G401.6 (cell line): ENCODE results near the gene CDK19.
"Not testable (repeated sequence)": the region's sequence is repeated elsewhere in the genome, so short reads cannot be mapped to it uniquely, and the experiment has no call there.

Experiments
- FAIRE-seq: peaks from 2 replicates; lab custom pipeline; 2012; peaks lifted over from hg19 to GRCh38; lab: Jason Lieb, UNC

The CDK19 gene

GRCh38 chr6:110813338-110814101 lies 1.7 kb downstream of the CDK19 start:
- no peak for FAIRE-seq

DNA sequence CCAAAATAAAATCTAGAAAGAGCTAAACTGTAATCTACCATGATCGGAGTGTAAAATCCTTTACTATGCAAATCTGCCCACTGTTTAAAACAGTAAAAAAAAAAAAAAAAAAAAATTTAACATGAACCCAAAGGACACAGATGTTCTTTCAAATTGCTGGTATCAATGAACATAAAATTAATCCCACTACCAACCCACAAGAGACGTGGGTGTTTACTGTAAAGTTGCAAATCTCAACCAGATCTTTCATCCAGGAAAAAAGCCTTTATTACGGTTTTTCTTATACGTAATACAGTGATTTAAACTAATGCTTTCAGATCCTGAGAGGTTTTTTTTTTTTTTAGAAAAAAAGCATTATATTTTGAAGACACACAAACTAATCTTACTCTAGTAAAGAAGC lies 2.5 kb downstream of the CDK19 start:
- FAIRE-seq, result no peak

GRCh38 chr6:110810896-110811586 lies 4.2 kb downstream of the CDK19 start:
- no peak for FAIRE-seq

DNA sequence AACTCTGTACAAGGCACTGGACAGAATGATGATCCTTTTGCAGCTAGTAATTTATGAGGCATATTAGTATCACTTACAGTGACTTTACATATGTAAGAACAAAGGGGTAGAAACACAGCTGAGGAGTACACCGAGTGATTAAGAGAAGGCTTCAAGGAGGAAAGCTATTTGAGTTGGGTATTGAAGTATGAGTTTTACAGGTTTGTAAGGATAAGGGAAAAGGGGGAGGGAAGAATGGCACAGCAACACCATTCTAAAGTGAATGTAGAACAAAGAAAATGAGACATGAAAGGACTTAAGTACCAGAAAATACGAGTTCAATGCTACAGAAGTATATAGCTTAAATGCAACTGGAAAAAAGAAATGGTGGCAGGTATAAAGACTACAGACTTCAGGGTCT lies 5.5 kb downstream of the CDK19 start:
- no peak for FAIRE-seq

GRCh38 chr6:110802175-110802574 lies 13.1 kb downstream of the CDK19 start:
- not testable (repeated sequence) for FAIRE-seq

DNA sequence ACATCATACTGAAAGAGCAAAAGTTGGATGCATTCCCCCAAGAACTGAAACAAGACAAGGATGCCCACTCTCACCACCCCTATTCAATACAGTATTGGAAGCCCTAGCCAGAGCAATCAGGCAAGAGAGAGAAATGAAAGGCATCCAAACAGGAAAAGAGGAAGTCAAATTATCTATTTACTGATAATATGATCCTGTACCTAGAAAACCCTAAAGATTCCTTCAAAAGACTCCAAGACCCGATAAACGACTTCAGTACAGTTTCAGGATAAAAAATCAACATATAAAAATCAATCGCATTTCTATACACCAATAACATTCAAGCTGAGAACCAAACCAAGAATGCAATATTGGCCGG lies 14.5 kb downstream of the CDK19 start:
- no peak for FAIRE-seq

DNA sequence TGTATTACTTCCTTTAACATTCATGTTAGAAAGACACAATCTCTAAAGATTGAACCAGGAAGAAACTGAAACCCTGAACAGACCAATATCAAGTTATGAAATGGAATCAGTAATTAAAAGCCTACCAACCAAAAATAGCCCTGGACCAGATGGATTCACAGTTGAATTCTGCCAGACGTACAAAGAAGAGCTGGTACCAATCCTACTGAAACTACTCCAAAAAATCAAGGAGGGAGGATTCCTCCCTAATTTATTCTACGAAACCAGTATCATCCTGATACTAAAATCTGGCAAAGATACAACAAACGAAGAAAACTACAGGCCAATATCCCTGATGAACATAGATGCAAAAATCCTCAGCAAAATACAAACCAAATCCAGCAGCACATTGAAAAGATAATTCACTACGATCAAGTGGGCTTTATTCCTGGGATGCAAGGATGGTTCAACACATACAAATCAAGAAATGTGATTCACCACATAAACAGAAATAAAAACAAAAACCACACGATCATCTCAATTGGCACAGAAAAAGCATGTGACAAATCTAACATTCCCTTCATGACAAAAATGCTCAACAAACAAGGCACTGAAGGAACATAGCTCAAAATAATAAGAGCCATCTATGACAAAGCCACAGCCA lies 15.0 kb downstream of the CDK19 start:
- no peak for FAIRE-seq

DNA sequence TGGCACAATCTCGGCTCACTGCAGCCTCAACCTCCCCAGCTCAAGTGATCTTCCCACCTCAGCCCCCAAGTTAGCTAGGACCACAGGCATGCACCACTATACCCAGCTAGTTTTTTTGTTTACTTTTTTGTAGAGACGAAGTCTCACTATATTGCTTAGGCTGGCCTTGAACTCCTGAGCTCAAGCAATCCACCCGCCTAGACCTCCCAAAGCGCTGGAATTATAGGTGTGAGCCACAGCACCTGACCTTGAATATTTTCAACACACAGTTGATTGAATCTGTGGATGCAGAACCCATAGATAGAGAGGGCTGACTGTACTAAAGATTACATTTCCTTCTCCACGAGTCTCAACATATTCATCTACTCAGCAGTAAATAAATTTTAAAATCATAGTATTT lies 15.6 kb downstream of the CDK19 start:
- no peak for FAIRE-seq

- no peak for FAIRE-seq
Measured at GRCh38 chr6:110799189-110799588, 16.1 kb downstream of the CDK19 start.

- FAIRE-seq, result no peak
Measured at GRCh38 chr6:110795271-110795670, 20.0 kb downstream of the CDK19 start.

- FAIRE-seq, result no peak
Measured at GRCh38 chr6:110786696-110787095, 28.6 kb downstream of the CDK19 start.

DNA sequence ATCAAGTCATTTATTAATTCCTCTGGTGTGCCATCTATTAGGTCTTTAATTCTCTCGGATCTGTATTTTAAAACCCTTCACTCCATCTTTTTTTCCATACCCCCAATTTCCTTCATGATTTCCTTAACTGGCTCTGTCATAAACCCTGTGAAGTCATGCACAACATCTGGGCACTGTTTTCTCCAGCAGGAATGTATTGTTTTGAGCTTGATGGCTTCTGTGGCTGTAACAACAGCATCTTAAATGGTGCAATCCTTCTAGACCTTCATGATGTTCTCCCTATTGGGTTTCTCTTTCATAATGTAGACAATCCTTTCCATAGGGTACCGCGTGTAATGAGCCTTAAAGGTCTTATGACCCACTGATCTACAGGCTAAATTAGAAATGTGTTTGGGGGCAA lies 29.0 kb downstream of the CDK19 start:
- FAIRE-seq, result no peak

GRCh38 chr6:110784610-110784979 lies 30.7 kb downstream of the CDK19 start:
- FAIRE-seq, result no peak

- FAIRE-seq, result no peak
Measured at GRCh38 chr6:110781522-110782214, 33.6 kb downstream of the CDK19 start.

DNA sequence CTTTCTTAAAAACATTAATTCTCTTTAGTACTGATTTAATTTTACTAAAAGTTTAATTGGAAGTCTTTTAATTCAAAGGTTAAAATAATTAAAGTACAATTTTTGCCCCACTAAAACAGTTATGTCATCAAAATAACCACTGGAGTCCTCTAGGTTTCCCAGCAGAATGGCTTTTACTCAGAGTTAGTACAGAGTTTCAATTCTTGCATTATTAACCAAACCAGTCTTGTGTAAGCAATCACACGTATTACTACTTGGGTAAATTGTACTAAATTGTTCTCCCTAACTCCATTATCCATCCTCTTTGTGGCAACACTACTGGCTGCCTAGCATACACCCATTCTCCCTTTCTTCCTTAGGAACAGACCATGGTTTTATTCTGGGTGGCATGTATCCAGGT lies 36.9 kb downstream of the CDK19 start:
- peak; percentile 79 for FAIRE-seq

DNA sequence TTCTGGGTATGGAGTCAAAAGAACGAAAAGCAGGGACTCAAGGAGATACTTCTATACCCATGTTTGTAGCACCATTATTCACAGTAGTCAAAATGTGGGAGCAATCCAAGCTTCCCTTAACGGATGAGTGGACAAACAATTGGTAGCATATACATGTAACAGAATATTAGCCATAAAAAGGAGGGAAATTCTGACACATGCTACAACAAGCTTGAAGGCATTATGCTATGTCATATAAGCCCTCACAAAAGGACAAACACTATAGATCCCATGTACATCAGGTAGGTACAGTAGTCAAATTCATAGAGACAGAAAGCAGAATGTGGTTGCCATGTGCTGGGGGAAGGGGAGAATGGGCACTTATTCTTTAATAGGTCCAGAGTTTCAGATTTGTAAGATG lies 37.6 kb downstream of the CDK19 start:
- no peak for FAIRE-seq

DNA sequence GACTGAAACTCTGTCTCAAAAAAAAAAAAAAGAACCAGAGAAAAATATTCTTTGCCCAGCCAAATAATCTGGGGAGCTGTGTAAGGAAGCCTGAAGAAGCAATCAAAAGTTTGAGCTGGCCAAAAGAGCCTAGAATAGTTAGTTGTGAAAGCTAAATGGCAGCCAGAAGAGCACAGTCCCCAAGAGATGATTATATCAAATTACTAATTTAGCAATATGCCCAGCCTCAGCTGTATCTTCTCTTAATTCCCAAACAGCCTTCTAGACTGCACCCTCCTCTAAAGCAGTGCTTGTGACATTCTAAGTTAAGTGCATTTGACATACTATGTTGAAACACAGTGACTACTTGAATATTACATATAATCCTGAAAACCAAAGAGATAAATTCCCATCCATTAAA lies 38.9 kb downstream of the CDK19 start:
- FAIRE-seq, result no peak

- FAIRE-seq, result no peak
Measured at GRCh38 chr6:110769923-110770322, 45.3 kb downstream of the CDK19 start.

DNA sequence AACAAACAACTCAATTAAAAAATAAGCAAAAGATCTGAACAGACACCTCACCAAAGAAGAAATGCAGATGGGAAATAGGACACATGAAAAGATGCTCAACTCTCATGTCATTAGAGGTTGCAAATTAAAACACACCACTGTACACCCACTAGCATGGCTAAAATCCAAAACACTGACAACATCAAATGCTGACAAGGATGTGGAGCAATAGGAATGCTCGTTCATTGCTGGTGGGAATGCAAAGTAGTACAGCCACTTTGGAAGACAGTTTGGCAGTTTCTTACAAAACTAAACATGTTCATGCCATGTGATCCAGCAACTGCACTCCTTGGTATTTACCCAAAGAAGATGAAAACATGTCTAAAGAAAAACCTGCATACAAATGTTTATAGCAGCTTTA lies 47.2 kb downstream of the CDK19 start:
- FAIRE-seq, result no peak

DNA sequence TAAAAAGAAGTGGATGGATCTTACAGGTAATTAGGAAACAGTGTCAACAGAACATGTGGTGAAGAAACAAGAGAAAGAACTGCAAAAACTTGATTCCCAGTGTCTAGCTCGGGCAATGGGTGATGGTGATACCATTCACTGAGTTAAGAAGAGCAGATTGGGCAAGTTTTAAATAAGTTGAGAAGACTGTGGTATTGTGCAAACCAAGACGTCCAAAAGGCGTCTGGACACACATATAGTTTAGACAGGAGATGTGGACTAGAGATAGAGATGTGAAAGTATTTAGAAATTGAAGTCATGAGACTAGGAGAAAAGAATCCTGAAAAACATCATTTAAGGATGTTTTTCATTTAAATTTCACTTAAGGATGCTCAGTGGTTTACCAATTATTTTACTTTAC lies 53.9 kb downstream of the CDK19 start:
- peak; percentile 25 for FAIRE-seq

DNA sequence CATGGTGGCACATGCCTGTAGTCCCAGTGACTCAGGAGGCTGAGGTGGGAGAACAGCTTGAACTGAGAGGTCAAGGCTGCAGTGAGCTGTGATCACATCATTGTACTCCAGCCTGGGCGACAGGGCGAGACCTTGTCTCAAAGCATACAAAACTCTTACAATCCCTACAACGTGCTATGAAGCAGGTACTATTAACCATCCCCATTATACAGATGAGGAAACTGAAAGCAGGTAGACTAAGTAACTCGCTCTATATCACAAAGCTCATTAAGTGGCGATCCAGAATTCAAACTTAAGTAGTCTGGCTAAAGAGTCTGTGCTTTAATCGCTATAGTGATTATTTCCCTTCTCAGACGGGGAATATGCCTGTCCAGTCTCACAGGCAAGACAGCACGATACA lies 54.7 kb downstream of the CDK19 start:
- FAIRE-seq, result no peak

DNA sequence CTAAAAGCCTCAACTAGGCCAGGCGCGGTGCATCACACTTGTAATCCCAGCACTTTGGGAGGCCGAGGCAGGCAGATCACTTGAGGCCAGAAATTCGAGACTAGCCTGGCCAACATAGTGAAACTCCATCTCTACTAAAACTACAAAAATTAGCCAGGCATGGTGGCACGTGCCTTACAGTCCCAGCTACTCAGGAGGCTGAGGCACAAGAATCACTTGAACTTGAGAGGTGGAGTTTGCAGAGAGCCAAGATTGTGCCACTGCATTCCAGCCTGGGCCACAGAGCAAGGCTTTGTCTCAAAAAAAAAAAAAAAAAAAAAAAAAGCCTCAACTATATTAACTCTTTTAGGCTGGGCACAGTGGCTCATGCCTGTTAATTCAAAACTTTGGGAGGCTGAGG lies 55.2 kb downstream of the CDK19 start:
- FAIRE-seq, result not testable (repeated sequence)

DNA sequence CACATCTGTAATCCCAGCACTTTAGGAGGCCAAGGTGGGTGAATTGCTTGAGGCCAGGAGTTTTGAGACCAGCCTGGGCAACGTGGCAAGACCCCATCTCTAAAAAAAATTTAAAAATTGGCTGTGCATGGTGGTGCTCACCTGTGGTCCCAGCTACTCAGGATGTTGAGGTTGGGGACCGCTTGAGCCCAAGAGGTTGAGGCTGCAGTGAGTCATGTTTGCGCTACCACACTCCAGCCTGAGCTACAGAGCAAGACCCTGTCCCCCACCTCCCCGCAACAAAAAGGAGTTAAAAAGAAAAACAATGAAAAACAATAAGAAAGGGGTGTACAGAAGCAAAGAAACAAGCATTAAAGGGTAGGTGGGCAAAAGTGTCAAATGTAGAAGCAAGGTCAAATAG lies 57.3 kb downstream of the CDK19 start:
- FAIRE-seq, result no peak
